ENCODE data around the gene IQCF6.
"Not testable (repeated sequence)": the region's sequence is repeated elsewhere in the genome, so short reads cannot be mapped to it uniquely, and the experiment has no call there.

Gene IQCF6

GRCh38 chr3:51779137-51779536 is at the start of gene IQCF6:
Gene IQCF6, minus strand, starts transcription at chr3:51779237. Its CDS starts 13 bp downstream, at chr3:51779224.
- DNase-seq: no peak

- no peak for DNase-seq
Observed at GRCh38 chr3:51828297-51828696, 49.3 kb upstream of the IQCF6 start.

DNA sequence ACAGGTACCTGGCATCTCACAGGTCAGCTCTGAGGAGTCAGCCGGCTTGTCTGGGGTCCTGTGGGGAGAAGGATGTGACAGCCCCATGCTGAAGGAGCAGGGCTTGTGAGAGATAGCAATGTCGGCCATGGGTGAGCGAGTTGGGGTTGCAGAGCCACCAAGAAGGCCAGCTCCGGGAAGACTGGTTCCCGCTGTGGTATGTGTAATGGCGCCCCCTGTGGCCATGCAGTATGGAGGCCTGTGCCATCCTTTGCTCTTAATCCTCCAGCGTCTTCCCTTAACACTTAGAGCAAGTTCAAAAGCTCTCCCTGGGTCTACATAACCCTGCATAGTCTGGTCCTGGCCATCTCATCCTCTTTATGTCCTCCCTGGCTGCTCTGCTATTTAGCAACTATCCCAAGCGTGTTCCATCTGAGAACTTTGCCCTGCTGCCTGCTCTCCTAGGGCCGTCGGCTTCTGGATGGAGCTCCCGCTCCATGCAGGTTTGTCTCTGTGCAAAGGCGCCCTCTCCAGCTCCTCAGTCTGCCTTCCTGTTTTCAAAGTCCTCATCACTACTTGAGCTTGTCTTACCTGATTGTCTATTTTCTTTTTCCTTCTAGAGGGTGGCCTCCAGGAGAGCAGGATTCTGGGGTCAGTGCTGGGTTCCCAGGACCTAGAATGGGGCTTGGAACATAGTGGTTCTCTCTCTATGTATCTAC is 40.8 kb upstream of the IQCF6 start:
- no peak for DNase-seq

- DNase-seq: no peak
Observed at GRCh38 chr3:51819151-51819550, 40.1 kb upstream of the IQCF6 start.

GRCh38 chr3:51817375-51817774 is 38.3 kb upstream of the IQCF6 start:
- no peak for DNase-seq

- no peak for DNase-seq
Observed at GRCh38 chr3:51816723-51817122, 37.7 kb upstream of the IQCF6 start.

DNA sequence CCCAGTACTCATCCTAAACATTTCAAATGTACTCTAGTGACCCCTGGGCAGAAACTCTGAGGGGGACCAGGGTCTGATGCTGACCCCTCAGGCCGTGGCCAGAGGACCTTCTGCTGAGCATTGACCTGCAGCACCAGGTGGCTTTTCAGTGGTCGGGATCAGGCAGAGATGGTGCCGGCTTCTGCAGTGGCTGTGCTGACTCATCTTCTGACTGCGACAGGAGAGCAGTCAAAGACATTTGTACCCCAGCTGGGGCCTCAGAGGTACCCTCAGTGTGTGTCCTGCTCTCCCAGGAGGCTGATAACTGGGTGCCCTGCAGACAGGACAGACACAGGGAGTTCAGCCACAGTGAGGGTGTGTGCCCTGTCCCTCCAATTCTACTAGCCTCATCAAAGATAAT is 36.6 kb upstream of the IQCF6 start:
- no peak for DNase-seq

GRCh38 chr3:51814034-51814433 is 35.0 kb upstream of the IQCF6 start:
- no peak for DNase-seq

- no peak for DNase-seq
Observed at GRCh38 chr3:51813539-51813938, 34.5 kb upstream of the IQCF6 start.

DNA sequence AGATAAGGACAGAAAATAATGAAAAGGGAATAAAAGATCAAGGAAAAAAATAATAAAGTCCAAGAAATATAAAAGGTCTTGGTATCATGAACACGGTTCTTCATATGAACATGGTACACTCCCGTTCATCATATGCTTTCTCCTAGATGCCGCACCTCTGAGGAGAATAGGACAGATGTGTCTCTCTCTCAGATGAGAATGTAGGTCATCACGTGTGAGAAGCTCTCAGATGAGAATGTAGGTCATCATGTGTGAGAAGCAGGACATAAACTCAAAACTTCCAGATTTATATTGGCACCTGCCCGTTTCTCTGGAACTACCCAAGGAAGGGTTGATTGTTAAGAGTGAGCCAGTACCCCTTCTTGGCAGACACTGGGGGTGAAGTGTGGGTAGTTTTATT is 29.9 kb upstream of the IQCF6 start:
- no peak for DNase-seq

GRCh38 chr3:51802106-51802703 is 23.2 kb upstream of the IQCF6 start:
- no peak for DNase-seq

DNA sequence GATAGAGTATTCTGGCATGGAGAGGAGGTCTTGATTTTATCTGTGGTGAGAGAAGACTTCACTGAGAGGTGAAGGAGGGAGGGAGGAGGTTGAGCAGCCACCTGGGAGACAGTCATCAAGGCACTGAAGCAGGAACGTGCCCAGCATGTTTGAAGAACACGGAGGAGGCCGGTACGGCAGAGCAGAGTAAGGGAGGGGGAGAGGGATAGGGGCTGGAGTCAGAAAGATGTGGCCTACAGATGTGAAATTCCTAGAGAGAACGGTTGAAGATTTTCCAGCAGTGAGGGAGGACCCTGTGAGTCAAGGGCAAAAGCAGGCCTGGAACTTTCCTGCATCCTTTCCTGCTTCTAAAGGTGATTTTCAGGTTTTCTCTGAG is 21.7 kb upstream of the IQCF6 start:
- no peak for DNase-seq

DNA sequence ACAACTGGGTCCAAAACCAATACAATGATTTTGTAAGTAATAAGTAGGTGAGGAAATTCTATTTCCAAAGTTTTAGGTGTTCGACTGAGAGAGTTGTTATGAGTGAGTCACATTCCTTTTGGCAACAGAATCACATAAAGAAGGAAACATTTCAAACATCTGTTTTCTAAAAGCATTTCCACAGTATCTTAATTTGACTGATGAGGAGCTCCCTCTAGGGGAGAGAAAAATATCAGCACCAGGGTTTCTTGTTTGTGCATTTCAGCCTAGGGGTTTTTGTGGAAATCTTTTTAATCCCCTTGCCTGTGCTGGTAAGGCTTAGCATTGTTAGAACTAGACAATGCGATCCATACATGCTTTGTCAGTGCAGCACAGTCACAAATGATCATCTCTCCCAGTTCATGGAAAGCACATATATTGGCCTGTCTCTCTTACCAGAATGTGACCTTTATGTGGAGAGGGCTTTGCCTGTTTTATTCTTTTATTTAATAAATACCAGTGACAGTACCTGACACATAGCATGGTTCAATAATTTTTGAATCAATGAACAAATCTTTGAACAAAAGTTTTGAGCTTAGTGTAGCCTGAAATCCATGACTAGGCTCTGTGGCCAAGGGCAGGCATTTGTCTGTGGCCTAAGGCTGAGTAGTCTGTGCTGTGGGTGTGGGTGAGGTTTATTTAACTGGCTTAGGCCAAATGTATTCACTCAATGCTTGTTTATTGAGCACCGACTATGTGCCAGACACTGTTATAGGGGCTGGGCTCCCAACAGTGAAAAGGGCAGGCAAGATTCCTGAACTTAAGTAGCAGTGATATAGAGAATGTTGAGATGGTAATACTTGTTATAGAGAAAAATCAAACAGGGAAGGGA is 21.1 kb upstream of the IQCF6 start:
- DNase-seq: no peak

DNA sequence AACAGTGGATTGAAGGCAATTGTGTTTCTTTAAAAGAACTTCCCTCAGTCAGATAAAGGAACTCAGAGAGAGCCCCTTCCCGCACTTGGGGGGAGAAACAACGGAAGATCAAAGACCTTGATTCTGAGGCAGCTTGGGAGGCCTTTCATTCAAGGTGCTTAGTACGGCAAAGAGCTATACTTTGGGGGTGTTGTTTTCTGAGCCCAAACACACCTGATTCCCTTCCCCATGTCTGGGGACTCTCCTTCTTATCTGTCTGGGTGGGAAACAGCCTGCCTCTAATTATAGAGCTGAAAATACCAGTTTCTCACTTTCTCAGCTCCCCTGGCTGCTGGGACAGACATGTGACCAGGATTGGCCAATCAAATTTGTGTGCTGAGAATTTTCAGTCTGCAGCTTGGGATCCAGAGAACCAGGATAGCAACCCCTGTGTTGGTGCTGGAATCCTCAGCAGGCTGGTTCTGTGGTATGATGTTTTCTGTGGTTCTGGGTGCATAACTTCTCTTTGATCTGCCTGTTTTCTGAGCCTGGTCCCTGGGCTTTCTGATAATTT is 19.4 kb upstream of the IQCF6 start:
- no peak for DNase-seq

- no peak for DNase-seq
Observed at GRCh38 chr3:51796854-51797253, 17.8 kb upstream of the IQCF6 start.

- no peak for DNase-seq
Observed at GRCh38 chr3:51794206-51794605, 15.2 kb upstream of the IQCF6 start.

GRCh38 chr3:51792206-51792605 is 13.2 kb upstream of the IQCF6 start:
- no peak for DNase-seq

GRCh38 chr3:51789437-51789836 is 10.4 kb upstream of the IQCF6 start:
- no peak for DNase-seq

DNA sequence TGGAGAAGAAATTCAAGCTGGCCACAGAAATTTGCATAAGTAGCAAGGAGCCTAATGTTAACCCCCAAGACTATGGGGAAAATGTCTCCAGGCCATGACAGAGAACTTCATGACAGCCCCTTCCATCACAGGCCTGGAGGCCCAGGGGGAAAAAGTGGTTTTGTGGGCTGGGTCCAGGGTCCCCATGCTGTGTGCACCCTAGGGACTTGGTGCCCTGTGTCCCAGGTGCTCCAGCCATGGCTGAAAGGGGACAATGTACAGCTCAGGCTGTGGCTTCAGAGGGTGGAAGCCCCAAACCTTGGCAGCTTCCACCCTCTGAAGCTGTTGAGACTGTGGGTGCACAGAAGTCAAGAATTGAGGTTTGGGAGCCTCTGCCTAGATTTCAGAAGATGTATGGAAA is 8.5 kb upstream of the IQCF6 start:
- DNase-seq: not testable (repeated sequence)

GRCh38 chr3:51786267-51786666 is 7.2 kb upstream of the IQCF6 start:
- no peak for DNase-seq

DNA sequence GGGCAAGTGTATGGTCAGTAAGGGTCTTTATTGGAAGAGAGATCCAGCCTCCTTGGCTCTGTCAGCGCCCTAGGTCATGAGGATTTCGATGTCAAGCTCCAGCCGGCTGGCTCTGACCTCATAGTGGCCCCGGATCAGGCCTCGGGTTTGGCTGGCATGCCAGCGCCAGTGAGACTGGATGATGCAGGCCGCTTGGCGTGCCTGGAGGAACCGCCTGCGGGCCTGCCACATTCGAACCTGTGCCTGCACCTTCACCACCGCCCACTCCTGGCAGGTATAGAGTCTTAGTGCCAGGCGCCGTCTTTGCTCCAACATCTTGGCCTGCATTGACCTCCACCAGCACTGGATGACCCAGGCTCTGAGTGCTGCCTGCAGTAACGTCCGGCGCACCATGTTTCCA is 483 bp downstream of the IQCF6 start:
- DNase-seq: no peak

GRCh38 chr3:51777985-51778384 is 1.1 kb downstream of the IQCF6 start:
- DNase-seq: no peak

DNA sequence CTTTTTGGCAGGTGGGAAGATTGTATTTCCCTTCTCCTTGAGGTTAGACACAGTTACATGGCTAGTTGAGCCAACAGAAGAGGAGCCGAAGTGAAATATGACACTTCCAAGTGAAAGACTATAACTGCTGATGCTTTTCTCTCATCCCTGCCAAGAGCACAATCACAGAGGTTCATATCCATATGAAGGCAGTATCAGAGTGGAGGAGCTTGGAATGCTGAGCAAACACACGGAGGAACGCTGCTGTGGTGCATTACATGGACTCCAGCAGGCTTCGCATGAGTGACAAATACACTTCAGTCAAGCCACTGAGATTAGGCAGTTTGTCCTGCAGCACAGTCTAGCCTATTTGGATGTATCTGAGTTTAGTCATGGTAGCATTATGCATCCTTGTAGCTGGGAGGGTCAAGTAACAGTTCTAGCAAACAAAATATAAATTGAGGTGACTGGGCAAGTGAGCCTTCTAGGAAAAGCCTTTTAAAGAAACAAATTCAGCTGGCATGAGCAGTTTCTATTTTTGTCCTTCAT is 5.4 kb downstream of the IQCF6 start:
- DNase-seq: no peak
